ENCODE data around the gene EN2.

- TF ChIP-seq CTCF (IDR thresholded peaks at IDR 0.05 in 8 of 11, conservative IDR thresholded peaks at IDR 0.05 in 3 of 11) (no peak), POLR2AphosphoS5 (IDR thresholded peaks at IDR 0.05) (no peak), POLR2A (IDR thresholded peaks at IDR 0.05) (no peak)
Observed at GRCh38 chr7:155425887-155426286, 32.0 kb upstream of the EN2 start.

Measured in spleen (tissue), 7 donors.